Measurements from ENCODE around the gene MAN1C1.

- no peak for TF ChIP-seq CREB1 (IDR thresholded peaks at IDR 0.05; ENCODE audit: low read depth)
- no peak for TF ChIP-seq FOXM1 (IDR thresholded peaks at IDR 0.05; ENCODE audit: borderline replicate concordance, low read depth)
- TF ChIP-seq RAD21 (IDR thresholded peaks at IDR 0.05; ENCODE audit: low read depth), result no peak
- no peak for TF ChIP-seq TAF1 (IDR thresholded peaks at IDR 0.05; ENCODE audit: low read depth)
- TF ChIP-seq EP300 (IDR thresholded peaks at IDR 0.05; ENCODE audit: borderline replicate concordance), result no peak
- no peak for TF ChIP-seq REST (IDR thresholded peaks at IDR 0.05; ENCODE audit: low read depth)
- TF ChIP-seq YY1 (IDR thresholded peaks at IDR 0.05; ENCODE audit: low read depth), result no peak
- no peak for TF ChIP-seq CEBPB (IDR thresholded peaks at IDR 0.05)
Measured at GRCh38 chr1:25715888-25716287, 99.3 kb downstream of the MAN1C1 start.
